ENCODE measurements around the gene RMRP. TPM values are rescaled to one million over a fixed set of nuclear protein-coding genes. Genes with fewer than 3 reads are reported as not detected.
"Not testable (repeated sequence)": the region's sequence is repeated elsewhere in the genome, so short reads cannot be mapped to it uniquely, and the experiment has no call there.

RMRP gene
- total and polyA plus RNA-seq, 4 donors: 44.8 to 39,735 (median 15,277) TPM

GRCh38 chr9:35649431-35650340, 8.1 kb downstream of the RMRP start:
- ATAC-seq (ENCODE audit: insufficient read depth, low FRiP score): no peak
- Histone ChIP-seq H3K4me3 (no peak overlapping the region), H3K9ac (ENCODE audit: insufficient read depth in 1 of 2, low read length in 2 of 2) (no peak overlapping the region), H3K27ac (ENCODE audit: low read depth in 1 of 2, low read length in 1 of 2) (peak overlapping the region in 1 of 2 donors; percentile 4), H3K4me1 (ENCODE audit: control insufficient read depth in 5 of 5, insufficient read depth in 5 of 5, low read length in 5 of 5) (peaks cover 0 to 12% (median 5%) of the 10 kb centered on the region in 5 donors), H3K27me3 (ENCODE audit: control insufficient read depth in 3 of 3, insufficient read depth in 3 of 3, low read length in 2 of 3) (no peaks in the 10 kb centered on the region), H3K9me3 (ENCODE audit: control insufficient read depth in 4 of 4, insufficient read depth in 3 of 4, low read length in 3 of 4) (no peaks in the 10 kb centered on the region), H3K36me3 (ENCODE audit: control insufficient read depth in 4 of 4, insufficient read depth in 4 of 4, low read length in 4 of 4) (no peaks in the 10 kb centered on the region)
- TF ChIP-seq, protein P1, sequence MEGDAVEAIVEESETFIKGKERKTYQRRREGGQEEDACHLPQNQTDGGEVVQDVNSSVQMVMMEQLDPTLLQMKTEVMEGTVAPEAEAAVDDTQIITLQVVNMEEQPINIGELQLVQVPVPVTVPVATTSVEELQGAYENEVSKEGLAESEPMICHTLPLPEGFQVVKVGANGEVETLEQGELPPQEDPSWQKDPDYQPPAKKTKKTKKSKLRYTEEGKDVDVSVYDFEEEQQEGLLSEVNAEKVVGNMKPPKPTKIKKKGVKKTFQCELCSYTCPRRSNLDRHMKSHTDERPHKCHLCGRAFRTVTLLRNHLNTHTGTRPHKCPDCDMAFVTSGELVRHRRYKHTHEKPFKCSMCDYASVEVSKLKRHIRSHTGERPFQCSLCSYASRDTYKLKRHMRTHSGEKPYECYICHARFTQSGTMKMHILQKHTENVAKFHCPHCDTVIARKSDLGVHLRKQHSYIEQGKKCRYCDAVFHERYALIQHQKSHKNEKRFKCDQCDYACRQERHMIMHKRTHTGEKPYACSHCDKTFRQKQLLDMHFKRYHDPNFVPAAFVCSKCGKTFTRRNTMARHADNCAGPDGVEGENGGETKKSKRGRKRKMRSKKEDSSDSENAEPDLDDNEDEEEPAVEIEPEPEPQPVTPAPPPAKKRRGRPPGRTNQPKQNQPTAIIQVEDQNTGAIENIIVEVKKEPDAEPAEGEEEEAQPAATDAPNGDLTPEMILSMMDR (IDR thresholded peaks at IDR 0.05; ENCODE audit: control extremely low read depth, extremely low read depth): no peak
- DNase-seq: no peak
- WGBS, 2 donors: 65 to 71% methylated on average over 25 to 26 of the region's 26 CpGs

DNA sequence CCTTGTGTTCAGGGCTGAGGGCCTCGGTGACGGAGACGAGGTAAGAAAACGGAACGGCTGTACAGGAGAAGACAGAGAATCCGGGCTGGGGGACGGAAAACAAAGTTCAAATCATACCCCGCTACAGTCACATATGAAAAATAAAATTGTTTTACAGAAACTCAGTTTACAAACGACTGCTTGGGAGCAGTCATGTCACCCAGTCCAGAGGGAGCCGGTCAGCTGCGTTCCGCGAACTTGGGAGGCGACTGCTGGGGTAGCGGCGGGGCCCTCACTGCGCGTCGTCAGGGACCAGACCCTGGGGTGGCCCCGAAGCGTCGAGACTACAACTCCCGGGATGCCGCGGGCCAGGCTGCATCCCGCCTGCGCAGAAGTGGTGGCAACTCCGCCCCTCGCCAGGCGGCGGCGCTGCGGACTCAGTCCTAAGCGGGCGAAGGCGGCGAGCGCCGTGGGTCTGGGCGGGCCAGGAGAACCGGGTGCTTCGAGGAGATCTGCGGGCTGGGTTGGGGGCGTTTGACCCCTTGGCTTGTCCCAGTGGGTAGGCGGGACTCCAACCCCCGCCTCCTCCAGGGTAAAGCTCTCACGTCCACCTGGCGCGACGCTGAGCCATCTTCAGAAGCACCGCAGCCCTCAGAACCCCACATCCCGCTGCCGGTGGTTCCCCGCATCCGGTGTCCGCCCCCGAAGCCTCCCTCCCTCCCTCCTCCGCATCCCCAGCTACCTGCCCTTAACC, 11.1 kb downstream of the RMRP start:
- WGBS, 2 donors: 0 to 1% methylated on average over 40 to 58 of the region's 58 CpGs
- no peaks in the 10 kb centered on the region for H3K27me3 ChIP-seq (ENCODE audit: control insufficient read depth in 3 of 3, insufficient read depth in 3 of 3, low read length in 2 of 3)
- peak overlapping the region; percentile 66 to 96 for H3K27ac ChIP-seq (ENCODE audit: low read depth in 1 of 2, low read length in 1 of 2)
- no peaks in the 10 kb centered on the region for H3K36me3 ChIP-seq (ENCODE audit: control insufficient read depth in 4 of 4, insufficient read depth in 4 of 4, low read length in 4 of 4)
- DNase-seq: peak; percentile 96 to 97 (median 96)
- peak overlapping the region; percentile 51 for H3K4me3 ChIP-seq
- peaks cover 0 to 12% (median 5%) of the 10 kb centered on the region in 5 donors for H3K4me1 ChIP-seq (ENCODE audit: control insufficient read depth in 5 of 5, insufficient read depth in 5 of 5, low read length in 5 of 5)
- H3K9me3 ChIP-seq (ENCODE audit: control insufficient read depth in 4 of 4, insufficient read depth in 3 of 4, low read length in 3 of 4): no peaks in the 10 kb centered on the region
- H3K9ac ChIP-seq (ENCODE audit: insufficient read depth in 1 of 2, low read length in 2 of 2): peak overlapping the region; percentile 65 to 92
- ATAC-seq (ENCODE audit: insufficient read depth, low FRiP score): peak; percentile 93
- TF ChIP-seq, protein P1 (IDR thresholded peaks at IDR 0.05; ENCODE audit: control extremely low read depth, extremely low read depth): peak; percentile 80

GRCh38 chr9:35646153-35646532, 11.7 kb downstream of the RMRP start:
- Histone ChIP-seq H3K4me3 (peak overlapping the region; percentile 51), H3K9ac (ENCODE audit: insufficient read depth in 1 of 2, low read length in 2 of 2) (peak overlapping the region; percentile 65 to 92), H3K4me1 (ENCODE audit: control insufficient read depth in 5 of 5, insufficient read depth in 5 of 5, low read length in 5 of 5) (peaks cover 0 to 12% (median 5%) of the 10 kb centered on the region in 5 donors), H3K27ac (ENCODE audit: low read depth in 1 of 2, low read length in 1 of 2) (peak overlapping the region; percentile 66 to 96), H3K36me3 (ENCODE audit: control insufficient read depth in 4 of 4, insufficient read depth in 4 of 4, low read length in 4 of 4) (no peaks in the 10 kb centered on the region), H3K9me3 (ENCODE audit: control insufficient read depth in 4 of 4, insufficient read depth in 3 of 4, low read length in 3 of 4) (no peaks in the 10 kb centered on the region), H3K27me3 (ENCODE audit: control insufficient read depth in 3 of 3, insufficient read depth in 3 of 3, low read length in 2 of 3) (no peaks in the 10 kb centered on the region)
- TF ChIP-seq, protein P1 (IDR thresholded peaks at IDR 0.05; ENCODE audit: control extremely low read depth, extremely low read depth): no peak
- WGBS, 2 donors: 1 to 6% methylated on average over 11 of the region's 11 CpGs
- ATAC-seq (ENCODE audit: insufficient read depth, low FRiP score): peak; percentile 30
- DNase-seq: peak; percentile 74 to 88 (median 81)

- not testable (repeated sequence) for H3K27me3 ChIP-seq (ENCODE audit: control insufficient read depth in 3 of 3, insufficient read depth in 3 of 3, low read length in 2 of 3); DNase-seq; H3K36me3 ChIP-seq (ENCODE audit: control insufficient read depth in 4 of 4, insufficient read depth in 4 of 4, low read length in 4 of 4); H3K9me3 ChIP-seq (ENCODE audit: control insufficient read depth in 4 of 4, insufficient read depth in 3 of 4, low read length in 3 of 4); ATAC-seq (ENCODE audit: insufficient read depth, low FRiP score); H3K4me3 ChIP-seq
- Histone ChIP-seq H3K4me1 (ENCODE audit: control insufficient read depth in 5 of 5, insufficient read depth in 5 of 5, low read length in 5 of 5) (peaks cover 0 to 12% (median 5%) of the 10 kb centered on the region in 5 donors), H3K27ac (ENCODE audit: low read depth in 1 of 2, low read length in 1 of 2) (peak overlapping the region in 1 of 2 donors; percentile 96), H3K9ac (ENCODE audit: insufficient read depth in 1 of 2, low read length in 2 of 2) (peak overlapping the region in 1 of 2 donors; percentile 92)
- 36 to 38% methylated on average over 10 of the region's 10 CpGs for WGBS, 2 donors
These were observed 12.1 kb downstream of the RMRP start for GRCh38 chr9:35645736-35646135.

All from lung (tissue), 12 donors.